NCI-H2081 (cell line): ENCODE measurements around the gene RBBP8.

Experiments used
- DNase-seq, 2 experiments: peaks; one replicate each; lab custom pipeline; 2025; lab: John Stamatoyannopoulos, UW

RBBP8 gene

DNA sequence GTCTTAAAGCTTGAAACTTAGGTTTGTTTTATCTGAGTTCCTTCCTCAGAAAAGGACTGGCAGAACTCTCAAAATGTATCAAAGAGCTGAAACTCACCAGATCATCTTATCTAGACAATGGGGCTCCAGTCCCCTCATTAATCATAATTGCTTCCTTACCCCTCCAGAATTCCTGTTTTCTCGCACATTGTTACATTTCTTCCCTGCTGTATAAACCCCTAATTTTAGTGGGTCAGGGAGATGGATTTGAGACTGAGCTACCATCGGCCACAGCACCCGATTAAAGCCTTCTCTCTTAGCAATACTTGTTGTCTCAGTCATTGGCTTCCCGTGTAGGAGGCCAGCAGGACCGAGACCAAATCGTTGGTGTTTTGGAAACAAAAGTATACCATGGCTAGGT is 130.4 kb downstream of the RBBP8 start:
- DNase-seq = no peak

- DNase-seq = no peak
Measured at GRCh38 chr18:23065234-23065806, 132.2 kb downstream of the RBBP8 start.

GRCh38 chr18:23066060-23066459 is 132.9 kb downstream of the RBBP8 start:
- DNase-seq = no peak

DNA sequence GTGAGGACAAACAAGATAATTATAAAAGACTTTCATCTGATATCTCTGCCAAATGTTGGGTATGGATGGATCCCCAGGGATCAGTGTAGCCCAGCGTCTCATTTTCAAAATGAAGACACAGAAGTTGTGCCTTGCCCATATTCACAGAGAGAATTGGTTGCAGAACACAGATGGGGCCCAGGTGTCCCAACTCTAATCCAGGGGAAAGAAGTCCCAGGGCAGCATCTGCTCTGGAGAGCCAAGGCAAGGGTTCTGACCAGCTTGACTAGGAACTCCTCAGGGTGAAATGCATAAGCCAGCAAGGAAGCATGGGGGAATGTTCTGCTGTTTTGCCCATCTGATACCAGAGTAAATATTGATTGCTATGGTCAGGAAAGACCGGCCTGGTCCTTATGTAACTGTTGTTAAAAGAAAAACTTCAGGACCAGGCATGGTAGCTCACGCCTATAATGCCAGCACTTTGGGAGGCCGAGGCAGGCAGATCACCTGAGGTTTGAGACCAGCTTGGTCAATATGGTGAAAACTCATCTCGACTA is 133.4 kb downstream of the RBBP8 start:
- no peak for DNase-seq

- DNase-seq = no peak
Measured at GRCh38 chr18:23067236-23067635, 134.1 kb downstream of the RBBP8 start.

DNA sequence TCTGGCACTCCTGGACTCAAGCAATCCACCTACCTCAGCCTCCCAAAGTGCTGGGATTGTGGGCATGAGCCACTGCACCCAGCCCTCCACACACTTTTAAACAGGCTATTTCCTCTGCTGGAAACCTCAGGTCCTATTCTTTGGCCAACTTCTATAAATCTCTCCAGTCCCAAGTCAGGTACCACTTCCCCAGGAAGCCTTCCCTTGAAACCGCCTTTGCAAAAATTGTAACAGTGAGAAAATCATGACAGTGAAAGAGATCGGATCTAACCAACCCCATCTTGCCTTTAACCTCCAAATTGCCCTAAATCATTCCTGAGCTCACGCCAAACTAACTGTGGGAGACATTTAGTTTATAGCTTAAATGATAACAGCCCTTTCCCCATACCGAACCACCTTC is 134.9 kb downstream of the RBBP8 start:
- DNase-seq = no peak

DNA sequence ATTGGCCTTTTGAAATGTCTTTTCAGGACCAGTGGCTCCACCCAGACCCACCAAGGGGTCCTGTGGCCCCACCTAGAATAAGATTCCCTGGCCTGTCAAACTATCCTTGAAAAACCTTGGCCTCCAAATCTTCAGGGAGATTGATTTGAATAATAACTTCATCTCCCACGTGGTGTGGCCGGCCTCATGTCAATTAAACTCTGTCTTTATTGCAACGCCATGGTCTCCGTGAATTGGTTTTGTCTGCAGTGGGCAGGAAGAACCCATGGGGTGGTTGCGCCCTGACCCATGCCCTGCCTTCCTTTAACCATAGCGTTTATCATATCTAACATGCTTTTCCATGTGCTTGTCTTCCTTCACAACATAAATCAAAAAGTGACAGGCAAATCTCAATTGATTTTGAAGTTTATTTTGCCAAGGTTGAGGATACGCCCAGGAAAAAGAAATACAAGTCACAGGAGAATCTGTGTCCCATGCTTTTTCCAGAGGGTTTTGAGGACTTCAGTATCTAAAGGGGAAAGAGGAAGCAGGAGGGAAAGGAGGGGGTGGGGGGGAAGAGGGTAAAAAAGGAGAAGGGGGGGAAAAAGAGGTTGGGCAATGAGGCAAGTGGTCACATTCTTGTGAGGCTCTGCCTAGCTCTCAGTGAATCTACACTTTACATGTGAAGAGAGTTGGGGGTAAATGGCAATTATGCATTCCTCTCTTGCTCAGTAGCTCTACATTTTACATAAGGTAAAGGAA is 135.6 kb downstream of the RBBP8 start:
- DNase-seq = no peak

- DNase-seq = no peak
Measured at GRCh38 chr18:23069481-23069880, 136.4 kb downstream of the RBBP8 start.

- DNase-seq = no peak
Measured at GRCh38 chr18:23069898-23070297, 136.8 kb downstream of the RBBP8 start.

DNA sequence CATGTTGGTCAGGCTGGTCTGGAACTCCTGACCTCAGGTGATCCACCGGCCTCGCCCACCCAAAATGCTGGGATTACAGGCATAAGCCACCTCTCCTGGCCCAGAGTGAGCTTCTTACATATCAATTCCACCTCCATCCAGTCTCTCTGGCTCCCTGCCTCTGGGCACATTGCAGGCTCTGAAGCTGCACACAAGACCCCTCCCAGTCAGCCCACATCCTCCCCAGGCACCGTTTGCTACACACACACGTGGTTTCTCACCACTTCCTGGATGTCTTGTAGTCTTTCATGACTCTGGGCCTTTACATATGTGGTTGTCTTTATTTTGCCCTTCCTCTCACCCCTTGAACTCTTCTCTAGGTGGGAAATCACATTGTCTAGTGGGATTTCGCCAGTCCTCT is 138.2 kb downstream of the RBBP8 start:
- no peak for DNase-seq

GRCh38 chr18:23072079-23072478 is 139.0 kb downstream of the RBBP8 start:
- DNase-seq = no peak

DNA sequence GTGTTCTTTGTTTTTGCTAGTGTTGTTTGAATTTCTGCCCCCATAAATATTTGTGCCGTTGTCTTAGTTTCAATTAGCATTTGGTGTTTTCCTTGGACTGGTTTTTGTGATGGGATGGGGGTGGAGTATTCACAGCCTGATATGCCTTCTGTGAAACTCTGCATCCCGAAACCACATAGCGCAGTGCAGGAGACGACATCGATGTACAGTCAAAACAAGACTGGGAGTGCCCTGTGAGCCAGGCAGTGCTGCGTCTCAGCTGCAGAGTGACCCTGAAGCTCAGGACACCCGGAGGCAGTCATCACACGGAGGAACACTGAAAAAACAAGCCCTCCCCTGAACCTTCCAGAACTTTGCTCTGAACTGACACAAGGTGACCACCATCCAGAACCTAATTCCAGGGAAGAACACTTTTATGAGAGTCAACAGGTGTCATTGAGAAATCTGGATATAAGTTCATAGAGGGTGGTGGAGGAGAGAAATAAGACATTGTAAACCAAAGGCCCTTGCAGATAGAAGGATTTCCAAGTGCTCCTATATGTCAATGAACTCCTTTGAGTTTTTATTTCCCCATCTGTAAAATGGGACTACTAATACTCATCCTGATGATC is 141.0 kb downstream of the RBBP8 start:
- no peak for DNase-seq
